PC-3 (cell line): ENCODE measurements around the gene ACBD6.

Experiments
- CTCF ChIP-seq: fragments of 300-600 bp; sonication (generic); conservative IDR thresholded peaks from 2 replicates; pipeline ENCODE4 v1.5.1; 2017; ENCODE audit warnings: antibody characterized with exemption, low read depth, mild to moderate bottlenecking, low read length
- EZH2phosphoT487 ChIP-seq: fragments of 300-600 bp; sonication (generic); IDR thresholded peaks from 2 replicates; pipeline ENCODE4 v1.6.1; 2018; ENCODE audit warnings: mild to moderate bottlenecking, antibody characterized with exemption, low read length, borderline replicate concordance

- TF ChIP-seq CTCF (no peak), EZH2phosphoT487 (no peak)
Measured at GRCh38 chr1:180421614-180422013, 80.8 kb downstream of the ACBD6 start.
